ENCODE data around the gene SAMD4B.

The SAMD4B gene

GRCh38 chr19:39381910-39382611, 39.8 kb downstream of the SAMD4B start:
- H3K4me3 ChIP-seq (ENCODE audit: control insufficient read depth, low read depth, low read length) = no peak overlapping the region
- TF ChIP-seq, protein P1, sequence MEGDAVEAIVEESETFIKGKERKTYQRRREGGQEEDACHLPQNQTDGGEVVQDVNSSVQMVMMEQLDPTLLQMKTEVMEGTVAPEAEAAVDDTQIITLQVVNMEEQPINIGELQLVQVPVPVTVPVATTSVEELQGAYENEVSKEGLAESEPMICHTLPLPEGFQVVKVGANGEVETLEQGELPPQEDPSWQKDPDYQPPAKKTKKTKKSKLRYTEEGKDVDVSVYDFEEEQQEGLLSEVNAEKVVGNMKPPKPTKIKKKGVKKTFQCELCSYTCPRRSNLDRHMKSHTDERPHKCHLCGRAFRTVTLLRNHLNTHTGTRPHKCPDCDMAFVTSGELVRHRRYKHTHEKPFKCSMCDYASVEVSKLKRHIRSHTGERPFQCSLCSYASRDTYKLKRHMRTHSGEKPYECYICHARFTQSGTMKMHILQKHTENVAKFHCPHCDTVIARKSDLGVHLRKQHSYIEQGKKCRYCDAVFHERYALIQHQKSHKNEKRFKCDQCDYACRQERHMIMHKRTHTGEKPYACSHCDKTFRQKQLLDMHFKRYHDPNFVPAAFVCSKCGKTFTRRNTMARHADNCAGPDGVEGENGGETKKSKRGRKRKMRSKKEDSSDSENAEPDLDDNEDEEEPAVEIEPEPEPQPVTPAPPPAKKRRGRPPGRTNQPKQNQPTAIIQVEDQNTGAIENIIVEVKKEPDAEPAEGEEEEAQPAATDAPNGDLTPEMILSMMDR (conservative IDR thresholded peaks at IDR 0.05; ENCODE audit: control insufficient read depth, insufficient read depth, low read depth, low read length) = no peak
- DNase-seq (ENCODE audit: low read depth) = peak; percentile 31

- TF ChIP-seq, protein P1 (conservative IDR thresholded peaks at IDR 0.05; ENCODE audit: control insufficient read depth, insufficient read depth, low read depth, low read length) = no peak
These were observed 41.0 kb downstream of the SAMD4B start for GRCh38 chr19:39382991-39383828.

DNA sequence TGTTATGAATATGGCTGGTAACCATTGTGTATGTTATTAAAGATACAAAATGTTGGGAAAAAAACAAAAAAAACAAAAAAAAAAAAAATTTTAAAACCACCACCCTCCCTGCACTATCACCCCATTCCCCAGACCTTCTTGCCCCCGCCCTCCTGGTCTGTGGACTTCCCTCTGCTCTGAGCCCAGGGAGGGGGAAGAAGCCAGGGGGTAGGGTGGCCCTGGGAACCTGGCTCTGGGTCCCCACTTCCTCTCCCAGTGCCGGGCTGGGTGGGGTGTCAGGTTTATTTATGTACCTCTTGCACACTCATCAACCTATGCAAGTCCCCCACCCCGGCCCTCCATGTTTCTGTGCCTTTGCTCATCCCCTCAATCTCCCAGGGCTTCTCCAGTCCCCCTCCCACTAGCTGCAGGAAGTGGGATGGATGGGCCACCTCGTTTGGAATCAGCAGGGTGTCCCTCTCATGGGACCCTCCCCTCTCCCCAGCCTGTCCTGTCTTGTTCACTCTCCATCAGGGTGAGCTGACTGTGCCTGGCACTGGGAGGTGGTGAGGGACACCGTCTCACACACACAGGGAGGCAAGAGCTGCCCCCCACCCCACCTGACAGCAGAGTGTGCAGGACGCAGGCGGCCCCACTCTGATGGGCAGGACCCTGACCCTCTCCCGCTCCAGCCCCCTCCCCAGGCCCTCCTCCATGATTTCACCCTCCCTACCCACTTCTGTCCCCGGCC, 42.8 kb downstream of the SAMD4B start:
- H3K4me3 ChIP-seq (ENCODE audit: control insufficient read depth, low read depth, low read length) = no peak overlapping the region
- DNase-seq (ENCODE audit: low read depth) = no peak
- TF ChIP-seq, protein P1 (conservative IDR thresholded peaks at IDR 0.05; ENCODE audit: control insufficient read depth, insufficient read depth, low read depth, low read length) = no peak

More at GRCh38 chr19:39382991-39383828, 41.0 kb downstream of the SAMD4B start:
- DNase-seq (ENCODE audit: low read depth) = no peak
- H3K4me3 ChIP-seq (ENCODE audit: control insufficient read depth, low read depth, low read length) = no peak overlapping the region

GRCh38 chr19:39385629-39386411, 43.6 kb downstream of the SAMD4B start:
- H3K4me3 ChIP-seq (ENCODE audit: control insufficient read depth, low read depth, low read length) = no peak overlapping the region
- no peak for DNase-seq (ENCODE audit: low read depth)
- TF ChIP-seq, protein P1 (conservative IDR thresholded peaks at IDR 0.05; ENCODE audit: control insufficient read depth, insufficient read depth, low read depth, low read length) = no peak

- DNase-seq (ENCODE audit: low read depth) = no peak
- TF ChIP-seq, protein P1 (conservative IDR thresholded peaks at IDR 0.05; ENCODE audit: control insufficient read depth, insufficient read depth, low read depth, low read length) = no peak
- H3K4me3 ChIP-seq (ENCODE audit: control insufficient read depth, low read depth, low read length) = no peak overlapping the region
These were observed 44.3 kb downstream of the SAMD4B start for GRCh38 chr19:39386557-39386956.

DNA sequence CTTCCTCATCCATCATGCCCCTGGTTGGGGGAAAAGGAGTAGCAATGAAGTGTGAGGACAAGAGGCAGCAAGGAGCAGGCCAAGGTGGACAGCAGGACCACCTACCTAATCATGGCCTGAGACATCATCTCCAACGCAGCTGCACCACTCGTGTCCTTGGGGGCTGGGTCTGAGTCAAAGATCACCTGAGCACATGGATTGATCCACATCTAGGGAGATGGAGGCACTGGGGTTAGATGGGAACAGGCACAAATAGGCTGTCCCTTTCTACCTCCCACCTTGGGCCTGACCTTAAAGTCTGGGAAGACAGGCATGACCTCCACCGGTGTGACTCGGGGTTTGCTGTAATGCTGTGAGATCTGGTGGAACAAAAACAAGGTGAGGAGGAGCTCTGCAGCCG, 46.4 kb downstream of the SAMD4B start:
- TF ChIP-seq, protein P1 (conservative IDR thresholded peaks at IDR 0.05; ENCODE audit: control insufficient read depth, insufficient read depth, low read depth, low read length) = no peak
- no peak for DNase-seq (ENCODE audit: low read depth)
- H3K4me3 ChIP-seq (ENCODE audit: control insufficient read depth, low read depth, low read length) = no peak overlapping the region
